Erythroblast (primary cell): ENCODE measurements around the gene N4BP2L2.

ENCODE experiments used
- GATA1 ChIP-seq: IDR thresholded peaks from 2 replicates; pipeline ENCODE4 v1.6.1; 2011; ENCODE audit warnings: low read depth, mild to moderate bottlenecking, control low read depth, low read length, moderate library complexity
- POLR2A ChIP-seq: IDR thresholded peaks from 2 replicates; pipeline ENCODE4 v1.6.1; 2011; ENCODE audit warnings: mild to moderate bottlenecking, low read length

DNA sequence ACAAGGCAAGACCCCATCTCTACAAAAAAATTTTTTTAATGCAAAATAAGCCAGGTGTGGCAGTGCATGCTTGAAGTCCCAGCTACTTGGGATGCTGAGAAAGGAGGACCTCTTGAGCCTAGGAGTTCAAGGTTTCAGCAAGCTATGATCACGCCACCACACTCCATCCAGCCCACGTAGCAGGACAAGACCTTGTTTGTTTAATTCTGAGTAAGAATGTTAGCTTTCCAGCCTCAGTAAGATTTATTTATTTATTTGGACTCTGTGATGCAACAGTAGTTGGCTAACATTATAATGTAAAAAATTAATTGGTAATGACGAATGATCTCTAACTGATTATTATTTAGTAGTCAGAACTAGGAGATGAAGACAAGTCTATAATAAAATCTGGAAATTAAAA lies 23.3 kb downstream of the N4BP2L2 start:
- TF ChIP-seq POLR2A (no peak), GATA1 (no peak)
